Neural cell (in vitro differentiated cells): Measurements from ENCODE around the gene KHSRP.

ENCODE experiments used
- CTCF ChIP-seq: fragments of 450-650 bp; IDR thresholded peaks from 2 replicates; pipeline ENCODE4 v1.5.1; 2014; ENCODE audit warnings: antibody characterized with exemption, mild to moderate bottlenecking, moderate library complexity; ENCODE audit not compliant: poor library complexity, severe bottlenecking
- EP300 ChIP-seq: fragments of 450-650 bp; conservative IDR thresholded peaks from 2 replicates; pipeline ENCODE4 v1.6.1; 2014; ENCODE audit warnings: antibody characterized with exemption, mild to moderate bottlenecking, moderate library complexity; ENCODE audit not compliant: poor library complexity, severe bottlenecking
- EZH2 ChIP-seq: fragments of 200-600, 300-800 bp; shearing (Covaris generic), sonication (generic); IDR thresholded peaks from 2 replicates; pipeline ENCODE4 v1.6.1; 2014; ENCODE audit warnings: antibody characterized with exemption, low read length, borderline replicate concordance, mild to moderate bottlenecking; ENCODE audit not compliant: insufficient read depth, poor library complexity, severe bottlenecking
- RAD21 ChIP-seq: fragments of 450-650 bp; conservative IDR thresholded peaks from 2 replicates; pipeline ENCODE4 v1.6.1; 2014; ENCODE audit warnings: antibody characterized with exemption, mild to moderate bottlenecking, moderate library complexity
- SMC3 ChIP-seq: fragments of 450-650 bp; conservative IDR thresholded peaks from 2 replicates; pipeline ENCODE4 v1.6.1; 2014; ENCODE audit warnings: antibody characterized with exemption, mild to moderate bottlenecking, moderate library complexity; ENCODE audit not compliant: poor library complexity

GRCh38 chr19:6452899-6453298 is 28.3 kb upstream of the KHSRP start:
- TF ChIP-seq CTCF (no peak), SMC3 (no peak), EP300 (no peak), RAD21 (no peak), EZH2 (no peak)
